ENCODE data around the gene TMEM258.

Gene TMEM258

DNA sequence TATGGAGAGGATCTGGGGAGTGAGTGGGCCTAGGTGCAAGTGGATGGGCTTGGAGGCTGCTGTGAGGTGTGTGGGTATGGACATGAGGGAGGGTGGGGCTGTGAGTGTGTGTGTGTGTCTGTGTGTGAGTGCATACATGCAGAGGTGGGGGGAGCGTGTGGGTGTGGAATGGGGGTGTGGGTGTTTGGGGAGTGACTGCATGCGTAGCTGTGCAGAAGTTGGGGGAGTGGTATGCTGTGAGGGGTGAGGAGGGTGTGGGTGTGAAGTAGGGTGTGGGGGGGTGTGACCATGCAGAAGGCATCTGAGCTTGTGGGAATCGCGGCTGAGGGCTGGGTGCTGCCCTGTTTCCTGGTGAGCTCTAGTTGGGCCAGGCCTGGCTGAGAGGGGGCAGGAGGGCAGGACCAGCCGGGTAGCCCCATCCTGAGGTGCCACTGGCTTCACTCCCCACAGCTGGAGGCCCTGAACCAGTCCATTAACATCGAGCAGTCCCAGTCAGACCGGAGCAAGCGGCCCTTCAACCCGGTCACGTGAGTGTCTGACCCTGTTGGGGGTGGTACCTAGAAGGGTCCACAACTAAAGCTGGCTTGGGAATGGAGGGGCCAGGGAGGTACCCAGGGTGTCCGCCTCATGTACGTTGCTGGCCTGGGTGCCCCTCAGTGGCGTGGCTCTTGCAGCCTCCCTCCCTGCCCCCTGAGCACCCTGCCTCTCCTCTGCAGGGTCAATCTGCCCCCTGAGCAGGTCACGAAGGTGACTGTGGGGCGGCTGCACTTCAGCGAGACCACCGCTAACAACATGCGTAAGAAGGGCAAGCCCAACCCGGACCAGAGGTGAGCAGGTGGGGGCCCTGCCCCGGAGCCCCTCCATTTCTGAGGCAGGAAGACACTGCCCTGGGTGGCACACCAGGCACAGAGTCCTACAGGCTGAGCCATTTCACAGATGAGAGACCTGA lies 16.5 kb downstream of the TMEM258 start:
- H3K4me3 ChIP-seq (replicated peaks; ENCODE audit: low read depth, low read length), result no peak overlapping the region
- TF ChIP-seq, protein P1, sequence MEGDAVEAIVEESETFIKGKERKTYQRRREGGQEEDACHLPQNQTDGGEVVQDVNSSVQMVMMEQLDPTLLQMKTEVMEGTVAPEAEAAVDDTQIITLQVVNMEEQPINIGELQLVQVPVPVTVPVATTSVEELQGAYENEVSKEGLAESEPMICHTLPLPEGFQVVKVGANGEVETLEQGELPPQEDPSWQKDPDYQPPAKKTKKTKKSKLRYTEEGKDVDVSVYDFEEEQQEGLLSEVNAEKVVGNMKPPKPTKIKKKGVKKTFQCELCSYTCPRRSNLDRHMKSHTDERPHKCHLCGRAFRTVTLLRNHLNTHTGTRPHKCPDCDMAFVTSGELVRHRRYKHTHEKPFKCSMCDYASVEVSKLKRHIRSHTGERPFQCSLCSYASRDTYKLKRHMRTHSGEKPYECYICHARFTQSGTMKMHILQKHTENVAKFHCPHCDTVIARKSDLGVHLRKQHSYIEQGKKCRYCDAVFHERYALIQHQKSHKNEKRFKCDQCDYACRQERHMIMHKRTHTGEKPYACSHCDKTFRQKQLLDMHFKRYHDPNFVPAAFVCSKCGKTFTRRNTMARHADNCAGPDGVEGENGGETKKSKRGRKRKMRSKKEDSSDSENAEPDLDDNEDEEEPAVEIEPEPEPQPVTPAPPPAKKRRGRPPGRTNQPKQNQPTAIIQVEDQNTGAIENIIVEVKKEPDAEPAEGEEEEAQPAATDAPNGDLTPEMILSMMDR (IDR thresholded peaks at IDR 0.05; ENCODE audit: low read length, missing control alignments), result no peak
- no peak for DNase-seq (ENCODE audit: low read depth)

DNA sequence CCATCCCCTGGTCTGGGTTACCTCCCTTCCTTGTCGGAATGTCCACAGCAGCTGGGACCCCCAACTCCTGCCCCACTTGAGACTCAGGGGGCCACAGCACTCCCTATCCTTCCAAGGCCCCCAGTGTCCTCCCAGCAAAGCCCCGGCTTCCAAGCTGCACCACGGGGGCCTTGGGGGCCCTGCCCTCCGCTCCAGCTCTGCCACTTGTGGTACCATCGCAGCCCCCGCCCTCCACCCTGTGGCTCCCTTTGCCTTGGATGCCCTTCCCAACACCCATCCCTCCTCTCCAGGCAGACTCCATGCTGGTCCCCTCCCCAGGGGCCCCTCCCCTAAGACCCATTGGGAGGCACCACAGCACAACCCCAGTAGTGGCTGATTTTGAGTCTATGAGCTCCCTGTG lies 17.3 kb downstream of the TMEM258 start:
- TF ChIP-seq, protein P1 (IDR thresholded peaks at IDR 0.05; ENCODE audit: low read length, missing control alignments), result no peak
- no peak for DNase-seq (ENCODE audit: low read depth)
- H3K4me3 ChIP-seq (replicated peaks; ENCODE audit: low read depth, low read length), result no peak overlapping the region

DNA sequence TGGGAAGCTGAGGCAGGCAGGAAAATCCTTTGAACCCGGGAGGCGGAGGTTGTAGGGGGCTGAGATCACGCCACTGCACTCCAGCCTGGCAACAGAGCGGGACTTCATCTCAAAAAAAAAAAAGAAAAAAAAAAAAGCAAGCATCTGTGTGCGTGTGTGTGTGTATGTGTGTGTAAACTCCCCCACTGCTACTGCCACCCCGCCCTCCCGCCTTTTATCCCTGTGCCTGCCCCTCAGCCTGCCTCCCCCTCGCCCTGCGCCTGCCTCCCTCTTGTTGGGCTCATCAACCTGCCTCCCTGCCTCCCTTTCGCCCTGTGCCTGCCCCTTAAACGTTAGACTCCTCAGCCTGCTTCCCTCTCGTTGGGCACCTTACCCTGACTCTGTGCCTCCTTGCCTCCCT lies 18.0 kb downstream of the TMEM258 start:
- H3K4me3 ChIP-seq (replicated peaks; ENCODE audit: low read depth, low read length), result no peak overlapping the region
- no peak for DNase-seq (ENCODE audit: low read depth)
- TF ChIP-seq, protein P1 (IDR thresholded peaks at IDR 0.05; ENCODE audit: low read length, missing control alignments), result no peak

DNA sequence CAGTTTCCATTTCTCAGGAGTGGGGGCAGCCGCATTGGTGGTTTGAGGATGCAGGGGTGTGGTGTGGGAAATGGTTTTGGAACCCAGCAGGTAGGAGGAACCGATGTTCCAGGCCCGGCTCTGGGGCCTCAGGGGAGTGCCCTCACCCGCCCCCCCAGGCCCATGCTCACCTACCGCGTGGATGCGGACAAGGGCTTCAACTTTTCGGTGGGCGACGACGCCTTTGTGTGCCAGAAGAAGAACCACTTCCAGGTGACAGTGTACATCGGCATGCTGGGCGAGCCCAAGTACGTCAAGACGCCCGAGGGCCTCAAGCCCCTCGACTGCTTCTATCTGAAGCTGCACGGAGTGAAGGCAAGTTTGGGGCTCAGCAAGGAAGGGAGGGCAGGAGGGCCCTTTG lies 18.6 kb downstream of the TMEM258 start:
- DNase-seq (ENCODE audit: low read depth), result no peak
- H3K4me3 ChIP-seq (replicated peaks; ENCODE audit: low read depth, low read length), result no peak overlapping the region
- TF ChIP-seq, protein P1 (IDR thresholded peaks at IDR 0.05; ENCODE audit: low read length, missing control alignments), result no peak

DNA sequence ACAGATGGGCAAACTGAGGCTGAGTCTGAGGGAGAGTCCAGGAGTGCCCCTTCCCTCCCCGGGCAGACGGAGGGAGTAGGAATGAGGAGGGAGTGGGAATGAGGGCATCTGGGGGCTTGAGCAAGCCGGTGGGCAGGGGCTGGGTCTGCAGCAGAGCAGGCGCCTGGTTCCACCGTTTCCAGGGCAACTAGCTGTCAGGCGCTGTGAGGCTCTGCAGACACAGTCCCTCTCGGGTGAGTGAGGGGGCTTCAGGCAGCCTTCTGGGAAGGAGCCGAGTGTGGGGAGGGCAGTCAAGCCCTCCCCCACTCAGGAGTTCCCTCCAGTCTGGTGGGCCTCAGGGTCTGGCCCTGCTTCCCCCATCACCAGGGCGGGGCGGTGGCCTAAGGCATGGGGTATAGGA lies 19.0 kb downstream of the TMEM258 start:
- TF ChIP-seq, protein P1 (IDR thresholded peaks at IDR 0.05; ENCODE audit: low read length, missing control alignments), result no peak
- no peak overlapping the region for H3K4me3 ChIP-seq (replicated peaks; ENCODE audit: low read depth, low read length)
- no peak for DNase-seq (ENCODE audit: low read depth)

DNA sequence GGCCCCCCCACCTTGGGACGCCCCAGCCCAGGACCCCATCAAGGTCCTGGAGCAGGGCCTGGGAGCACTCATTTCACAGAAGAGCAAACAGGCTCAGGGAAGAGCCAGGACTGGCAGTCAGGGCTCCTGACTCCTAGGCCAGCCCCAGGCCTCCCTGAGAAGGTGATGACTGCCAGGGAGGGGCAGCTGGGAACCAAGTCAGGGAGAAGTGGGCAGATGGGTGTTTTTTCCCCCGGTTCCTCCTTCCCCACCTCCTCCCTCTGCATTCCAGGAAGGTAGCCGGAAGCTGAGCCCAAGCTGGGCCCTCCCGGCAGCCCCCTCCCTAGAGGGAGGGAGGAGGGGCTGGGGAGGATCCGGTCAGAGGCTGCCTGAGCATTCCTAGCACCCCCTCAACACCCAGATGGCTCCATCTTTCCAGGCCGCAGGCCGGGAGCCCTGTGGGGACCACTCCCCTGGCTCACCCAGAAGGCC lies 20.4 kb downstream of the TMEM258 start:
- H3K4me3 ChIP-seq (replicated peaks; ENCODE audit: low read depth, low read length), result no peak overlapping the region
- TF ChIP-seq, protein P1 (IDR thresholded peaks at IDR 0.05; ENCODE audit: low read length, missing control alignments), result no peak
- DNase-seq (ENCODE audit: low read depth), result no peak
